Glutamatergic neuron (in vitro differentiated cells): ENCODE results near the gene MICU1. TPM values are rescaled to one million over a fixed set of nuclear protein-coding genes. Genes with fewer than 3 reads are reported as not detected.

Experiments used
- DNase-seq: peaks from one replicate; pipeline ENCODE4 v3.0.0; 2022
- H3K27ac Mint-ChIP-seq: one replicate; pipeline ENCODE4 v1.8.0; 2020; ENCODE audit warnings: mild to moderate bottlenecking, mixed read lengths, inconsistent platforms; ENCODE audit not compliant: unreplicated experiment
- H3K27me3 Mint-ChIP-seq: one replicate; pipeline ENCODE4 v1.8.0; 2020; ENCODE audit warnings: mild to moderate bottlenecking, moderate library complexity, mixed read lengths, inconsistent platforms; ENCODE audit not compliant: unreplicated experiment
- H3K36me3 Mint-ChIP-seq: one replicate; pipeline ENCODE4 v1.8.0; 2020; ENCODE audit warnings: mild to moderate bottlenecking, mixed read lengths, inconsistent platforms; ENCODE audit not compliant: unreplicated experiment
- H3K4me1 Mint-ChIP-seq: one replicate; pipeline ENCODE4 v1.8.0; 2020; ENCODE audit warnings: mild to moderate bottlenecking, low read depth, mixed read lengths, inconsistent platforms; ENCODE audit not compliant: unreplicated experiment
- H3K4me3 Mint-ChIP-seq: one replicate; pipeline ENCODE4 v1.8.0; 2020; ENCODE audit warnings: mild to moderate bottlenecking, mixed read lengths, inconsistent platforms; ENCODE audit not compliant: unreplicated experiment
- H3K9me3 Mint-ChIP-seq: one replicate; pipeline ENCODE4 v1.8.0; 2020; ENCODE audit warnings: mild to moderate bottlenecking, moderate library complexity, mixed read lengths, inconsistent platforms; ENCODE audit not compliant: unreplicated experiment
- total RNA-seq: library from RNA; stranded (reverse); fragmentation: NEBNext Ultra II Directional; extraction: Animal tissue kit (Norgen Biotek cat#: 25700); gene quantifications from one replicate; pipeline ENCODE4 v1.2.1, GENCODE V29; 2021; ENCODE audit not compliant: unreplicated experiment
- TF ChIP-seq, protein P1 (sequence below): fragments of 200-600 bp; sonication (generic); IDR thresholded peaks from one replicate; pipeline ENCODE4 v1.5.0; 2021; ENCODE audit not compliant: partially characterized antibody, unreplicated experiment

The MICU1 gene
- total RNA-seq, 1 donor from 2014 or later, result 33.5 TPM

DNA sequence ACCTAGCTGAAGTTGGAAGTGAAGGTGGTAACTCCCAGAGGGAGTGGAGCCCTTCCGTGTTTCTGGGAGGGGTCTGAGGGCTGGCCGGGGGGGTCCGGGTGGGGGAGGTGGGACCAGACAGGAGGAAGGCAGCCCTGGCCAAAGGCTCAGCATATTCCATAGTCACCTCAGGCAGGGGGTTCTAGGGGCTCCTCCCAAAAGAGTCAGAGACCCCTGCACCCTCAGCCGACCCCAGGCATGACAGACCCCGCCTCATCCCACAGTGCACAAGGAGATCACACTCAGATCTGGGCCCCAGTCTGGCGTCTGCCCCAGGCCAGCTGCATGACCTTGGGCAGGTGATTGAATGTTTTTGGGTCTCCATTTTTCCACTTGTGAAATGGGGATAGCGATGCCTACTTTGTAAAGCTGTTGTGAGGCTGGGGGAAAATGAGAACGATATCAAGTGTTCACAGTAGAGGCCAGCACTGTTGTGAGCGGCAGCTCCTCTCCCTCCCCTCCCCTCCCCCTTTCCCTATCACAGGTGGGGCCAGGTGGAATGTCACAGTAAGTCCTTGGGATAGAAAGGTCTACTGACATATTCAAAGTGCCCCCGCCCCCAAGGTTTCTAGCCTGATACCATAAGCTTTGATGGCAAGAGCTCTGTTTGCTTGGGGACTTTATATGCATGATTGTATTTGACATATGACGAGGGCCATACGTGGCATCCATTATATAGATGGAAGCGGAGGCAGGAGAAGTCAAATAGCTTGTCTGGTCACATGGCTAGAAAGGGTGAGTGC lies 304.4 kb downstream of the MICU1 start:
- Mint-ChIP-seq H3K4me3 (peak overlapping the region; percentile 63), H3K27me3 (peaks cover 12% of the 10 kb centered on the region), H3K4me1 (peaks cover 29% of the 10 kb centered on the region), H3K27ac (peak overlapping the region; percentile 99), H3K9me3 (peaks cover 12% of the 10 kb centered on the region), H3K36me3 (no peaks in the 10 kb centered on the region)
- DNase-seq, result no peak
- TF ChIP-seq, protein P1, sequence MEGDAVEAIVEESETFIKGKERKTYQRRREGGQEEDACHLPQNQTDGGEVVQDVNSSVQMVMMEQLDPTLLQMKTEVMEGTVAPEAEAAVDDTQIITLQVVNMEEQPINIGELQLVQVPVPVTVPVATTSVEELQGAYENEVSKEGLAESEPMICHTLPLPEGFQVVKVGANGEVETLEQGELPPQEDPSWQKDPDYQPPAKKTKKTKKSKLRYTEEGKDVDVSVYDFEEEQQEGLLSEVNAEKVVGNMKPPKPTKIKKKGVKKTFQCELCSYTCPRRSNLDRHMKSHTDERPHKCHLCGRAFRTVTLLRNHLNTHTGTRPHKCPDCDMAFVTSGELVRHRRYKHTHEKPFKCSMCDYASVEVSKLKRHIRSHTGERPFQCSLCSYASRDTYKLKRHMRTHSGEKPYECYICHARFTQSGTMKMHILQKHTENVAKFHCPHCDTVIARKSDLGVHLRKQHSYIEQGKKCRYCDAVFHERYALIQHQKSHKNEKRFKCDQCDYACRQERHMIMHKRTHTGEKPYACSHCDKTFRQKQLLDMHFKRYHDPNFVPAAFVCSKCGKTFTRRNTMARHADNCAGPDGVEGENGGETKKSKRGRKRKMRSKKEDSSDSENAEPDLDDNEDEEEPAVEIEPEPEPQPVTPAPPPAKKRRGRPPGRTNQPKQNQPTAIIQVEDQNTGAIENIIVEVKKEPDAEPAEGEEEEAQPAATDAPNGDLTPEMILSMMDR, result no peak

- DNase-seq, result peak; percentile 93
- peak overlapping the region; percentile 81 for H3K4me3 Mint-ChIP-seq
- H3K9me3 Mint-ChIP-seq, result peaks cover 16% of the 10 kb centered on the region
- no peaks in the 10 kb centered on the region for H3K36me3 Mint-ChIP-seq
- TF ChIP-seq, protein P1, result no peak
- peaks cover 12% of the 10 kb centered on the region for H3K27me3 Mint-ChIP-seq
- peak overlapping the region; percentile 99 for H3K27ac Mint-ChIP-seq
- peaks cover 36% of the 10 kb centered on the region for H3K4me1 Mint-ChIP-seq
Observed at GRCh38 chr10:72320676-72321247, 305.1 kb downstream of the MICU1 start.

GRCh38 chr10:72319416-72320254 lies 306.2 kb downstream of the MICU1 start:
- Mint-ChIP-seq H3K4me3 (no peak overlapping the region), H3K36me3 (no peaks in the 10 kb centered on the region), H3K27me3 (peaks cover 11% of the 10 kb centered on the region), H3K27ac (peak overlapping the region; percentile 99), H3K9me3 (peaks cover 16% of the 10 kb centered on the region), H3K4me1 (peaks cover 34% of the 10 kb centered on the region)
- peak; percentile 77 for DNase-seq
- TF ChIP-seq, protein P1, result no peak

- Mint-ChIP-seq H3K36me3 (no peaks in the 10 kb centered on the region), H3K27ac (peak overlapping the region; percentile 62), H3K27me3 (peaks cover 8% of the 10 kb centered on the region), H3K4me3 (peak overlapping the region; percentile 10), H3K9me3 (peaks cover 16% of the 10 kb centered on the region), H3K4me1 (peaks cover 32% of the 10 kb centered on the region)
- no peak for DNase-seq
- TF ChIP-seq, protein P1, result no peak
Observed at GRCh38 chr10:72318418-72319262, 307.2 kb downstream of the MICU1 start.

Other genes with a start within 250 kb of the MICU1 start
- gene MCU, start 66.1 kb upstream of the MICU1 start, total RNA-seq, result 15.2 TPM